Endothelial cell of umbilical vein (primary cell): ENCODE results near the gene SCIN. TPM values are rescaled to one million over a fixed set of nuclear protein-coding genes. Genes with fewer than 3 reads are reported as not detected.

Experiments used
- BruUV-seq: library from RNA; stranded (reverse); fragments of 400-500 nt; replicated peaks from 2 replicates; lab custom pipeline; 2021; lab: Mats Ljungman, UMichigan
- CTCF ChIA-PET: fragments of 300-600, 350-600 bp; sonication (Branson Sonifier 250); formaldehyde crosslinking; loops from one replicate; lab custom pipeline; 2021; ENCODE audit warnings: antibody characterized with exemption, inconsistent platforms; lab: Charles Lee
- POLR2A ChIA-PET: fragments of 300-600, 350-600 bp; sonication (Branson Sonifier 250); formaldehyde crosslinking; loops from one replicate; lab custom pipeline; 2021; ENCODE audit warnings: antibody characterized with exemption, inconsistent platforms; lab: Charles Lee
- DNase-seq: peaks from one replicate; pipeline ENCODE4 v3.0.0-alpha.2; 2011; ENCODE audit warnings: low read depth, low spot score
- FAIRE-seq: peaks from 2 replicates; lab custom pipeline; 2011; peaks lifted over from hg19 to GRCh38; lab: Jason Lieb, UNC
- H2AFZ ChIP-seq: 2 replicates; pipeline ENCODE4 v1.6.0; 2012; ENCODE audit warnings: low read depth, low read length, control low read depth, inconsistent platforms
- H3K27ac ChIP-seq: 2 replicates; pipeline ENCODE4 v1.5.1; 2011; ENCODE audit warnings: low read depth, mild to moderate bottlenecking, control low read depth, low read length, moderate library complexity; ENCODE audit not compliant: insufficient read depth
- H3K27me3 ChIP-seq, 2 experiments: 2 replicates each; pipeline versions ENCODE4 v1.6.0 to v1.6.1; 2011; ENCODE audit warnings: low read length in 2 of 2, mixed read lengths in 1 of 2; ENCODE audit not compliant: control insufficient read depth in 2 of 2, insufficient read depth in 2 of 2
- H3K36me3 ChIP-seq, 2 experiments: 2 replicates in 1 of 2; 3 replicates in 1 of 2; pipeline ENCODE4 v1.5.1; 2011; ENCODE audit warnings: low read length in 2 of 2, mild to moderate bottlenecking in 1 of 2, moderate library complexity in 1 of 2; ENCODE audit not compliant: control insufficient read depth in 2 of 2, insufficient read depth in 2 of 2; ENCODE audit errors: extremely low read depth in 1 of 2
- H3K4me1 ChIP-seq: 3 replicates; pipeline ENCODE4 v1.5.1; 2011; ENCODE audit warnings: mild to moderate bottlenecking, low read length; ENCODE audit not compliant: control insufficient read depth, insufficient read depth; ENCODE audit errors: extremely low read depth
- H3K4me2 ChIP-seq: 2 replicates; pipeline ENCODE4 v1.6.1; 2011; ENCODE audit warnings: low read length, control low read depth, mixed read lengths; ENCODE audit not compliant: insufficient read depth
- H3K4me3 ChIP-seq, 3 experiments: fragments of 200-600 bp in 1 of 3; sonication (generic), shearing (Covaris generic) in 1 of 3; replicated peaks in 1 of 3; 2 replicates each; pipeline ENCODE4 v1.5.1; 2011 to 2016; ENCODE audit warnings: control low read depth in 3 of 3, low read length in 3 of 3, mild to moderate bottlenecking in 2 of 3, inconsistent platforms in 1 of 3, low read depth in 1 of 3, moderate library complexity in 1 of 3; ENCODE audit not compliant: insufficient read depth in 1 of 3
- H3K79me2 ChIP-seq: 2 replicates; pipeline ENCODE4 v1.6.0; 2012; ENCODE audit warnings: low read length, inconsistent platforms; ENCODE audit not compliant: control insufficient read depth, insufficient read depth
- H3K9ac ChIP-seq: replicated peaks from 2 replicates; pipeline ENCODE3; 2011; ENCODE audit warnings: low read length, control low read depth; ENCODE audit not compliant: insufficient read depth; ENCODE audit errors: extremely low read depth
- H3K9me1 ChIP-seq: replicated peaks from 3 replicates; pipeline ENCODE4 v1.6.0; 2011; ENCODE audit warnings: mild to moderate bottlenecking, low read length; ENCODE audit not compliant: control insufficient read depth, insufficient read depth; ENCODE audit errors: extremely low read depth
- H3K9me3 ChIP-seq: replicated peaks from 2 replicates; pipeline ENCODE4 v1.5.1; 2012; ENCODE audit warnings: low read length, inconsistent platforms; ENCODE audit not compliant: control insufficient read depth, insufficient read depth
- H4K20me1 ChIP-seq: replicated peaks from 2 replicates; pipeline ENCODE3; 2011; ENCODE audit warnings: mild to moderate bottlenecking, low read length; ENCODE audit not compliant: control insufficient read depth, insufficient read depth; ENCODE audit errors: extremely low read depth
- EZH2 ChIP-seq: IDR thresholded peaks from 2 replicates; pipeline ENCODE4 v1.6.1; 2012; ENCODE audit warnings: borderline replicate concordance, low read depth, mild to moderate bottlenecking, moderate library complexity, low read length, inconsistent platforms; ENCODE audit not compliant: severe bottlenecking
- FOS ChIP-seq: IDR thresholded peaks from 2 replicates; pipeline ENCODE4 v1.6.1; 2011; ENCODE audit warnings: mild to moderate bottlenecking, low read length, moderate library complexity, borderline replicate concordance; ENCODE audit not compliant: insufficient read depth
- GATA2 ChIP-seq: IDR thresholded peaks from 2 replicates; pipeline ENCODE4 v1.7.0; 2011; ENCODE audit warnings: low read depth, mild to moderate bottlenecking, moderate library complexity, mixed read lengths, low read length; ENCODE audit not compliant: insufficient read length, insufficient read depth
- JUN ChIP-seq: IDR thresholded peaks from 2 replicates; pipeline ENCODE4 v1.6.1; 2011; ENCODE audit warnings: borderline replicate concordance, low read depth; ENCODE audit not compliant: insufficient read length, insufficient read depth
- MYC ChIP-seq: IDR thresholded peaks from one replicate; pipeline ENCODE4 v1.6.1; 2011; ENCODE audit warnings: mild to moderate bottlenecking, low read depth, low read length
- POLR2A ChIP-seq: IDR thresholded peaks from 2 replicates; pipeline ENCODE4 v1.6.1; 2012; ENCODE audit warnings: low read depth, mild to moderate bottlenecking, control low read depth, low read length
- POLR2AphosphoS5 ChIP-seq: IDR thresholded peaks from 2 replicates; pipeline ENCODE4 v1.6.1; 2012; ENCODE audit warnings: low read depth, mild to moderate bottlenecking, control low read depth, low read length, moderate library complexity; ENCODE audit not compliant: insufficient read depth
- dilution Hi-C: fragments of 300-500 bp; cut with MboI; formaldehyde crosslinking; loops from one replicate; pipeline ENCODE4 v1.15.0; 2019; ENCODE audit warnings: low sequenced_read_pairs; ENCODE audit not compliant: extremely low pct_ligation_motif_present
- intact Hi-C: fragments of 100-400 bp; cut with micrococcal nuclease; formaldehyde crosslinking; loops from one replicate; pipeline ENCODE4 v1.10.0; 2022
- polyA plus RNA-seq, 4 experiments: library from polyadenylated mRNA; depleted of rRNA in 3 of 4; stranded (reverse) in 3 of 4; unstranded in 1 of 4; fragments of >200 nt; gene quantifications; 2 replicates each; pipeline versions ENCODE4 v1.2.1 to v1.2.3, GENCODE V29; 2011 to 2012; ENCODE audit warnings: missing spikeins in 1 of 4
- total RNA-seq: library from RNA; stranded (reverse); gene quantifications from 2 replicates; pipeline ENCODE4 v1.2.3, GENCODE V29; 2021
- TF ChIP-seq, protein P1 (sequence below), 2 donors: IDR thresholded peaks; 1 replicate in 1 of 2; 2 replicates in 1 of 2; pipeline ENCODE4 v1.5.1; 2011; ENCODE audit warnings: low read length in 2 of 2, mild to moderate bottlenecking in 2 of 2, moderate library complexity in 2 of 2, control low read depth in 1 of 2, inconsistent platforms in 1 of 2, low read depth in 1 of 2; ENCODE audit not compliant: insufficient read depth in 1 of 2; ENCODE audit errors: extremely low read depth in 1 of 2
- TF ChIP-seq, protein P2 (sequence below): IDR thresholded peaks from 2 replicates; pipeline ENCODE4 v1.6.1; 2011; ENCODE audit not compliant: insufficient read depth, insufficient read length

The SCIN gene
- total and polyA plus RNA-seq, 2 donors (not counting 3 experiments of a cell fraction or from before 2014, with no cell fraction given) = 0.07 to 0.69 TPM

GRCh38 chr7:12567015-12567414 is 3.5 kb upstream of the SCIN start:
- DNase-seq (no peak), FAIRE-seq (no peak)
- no peak overlapping the region for H3K27ac ChIP-seq
- no peak overlapping the region for H3K4me3 ChIP-seq
- ChIA-PET CTCF (interaction anchor here (0.8 to 1.5 kb wide), 5 partner anchors 11 to 109 kb away, joined by 3 to 6 read pairs (median 4); no protein-coding TSS in a partner anchor), POLR2A (no interaction called here)
- no peaks in the 10 kb centered on the region for H4K20me1 ChIP-seq
- no peak overlapping the region for H3K4me2 ChIP-seq
- no peaks in the 10 kb centered on the region for H3K79me2 ChIP-seq
- intact Hi-C loops = no loop called here
- no peak overlapping the region for H3K9ac ChIP-seq
- BruUV-seq = no TSS peak
- no peaks in the 10 kb centered on the region for H3K9me3 ChIP-seq
- peaks cover 9% of the 10 kb centered on the region for H3K4me1 ChIP-seq
- H3K36me3 ChIP-seq = no peaks in the 10 kb centered on the region
- H2AFZ ChIP-seq = no peak overlapping the region
- no peak for TF ChIP-seq EZH2
- TF ChIP-seq JUN = no peak
- TF ChIP-seq, protein P1, sequence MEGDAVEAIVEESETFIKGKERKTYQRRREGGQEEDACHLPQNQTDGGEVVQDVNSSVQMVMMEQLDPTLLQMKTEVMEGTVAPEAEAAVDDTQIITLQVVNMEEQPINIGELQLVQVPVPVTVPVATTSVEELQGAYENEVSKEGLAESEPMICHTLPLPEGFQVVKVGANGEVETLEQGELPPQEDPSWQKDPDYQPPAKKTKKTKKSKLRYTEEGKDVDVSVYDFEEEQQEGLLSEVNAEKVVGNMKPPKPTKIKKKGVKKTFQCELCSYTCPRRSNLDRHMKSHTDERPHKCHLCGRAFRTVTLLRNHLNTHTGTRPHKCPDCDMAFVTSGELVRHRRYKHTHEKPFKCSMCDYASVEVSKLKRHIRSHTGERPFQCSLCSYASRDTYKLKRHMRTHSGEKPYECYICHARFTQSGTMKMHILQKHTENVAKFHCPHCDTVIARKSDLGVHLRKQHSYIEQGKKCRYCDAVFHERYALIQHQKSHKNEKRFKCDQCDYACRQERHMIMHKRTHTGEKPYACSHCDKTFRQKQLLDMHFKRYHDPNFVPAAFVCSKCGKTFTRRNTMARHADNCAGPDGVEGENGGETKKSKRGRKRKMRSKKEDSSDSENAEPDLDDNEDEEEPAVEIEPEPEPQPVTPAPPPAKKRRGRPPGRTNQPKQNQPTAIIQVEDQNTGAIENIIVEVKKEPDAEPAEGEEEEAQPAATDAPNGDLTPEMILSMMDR (IDR thresholded peaks at IDR 0.05; ENCODE audit: extremely low read depth in 1 of 2, insufficient read depth in 1 of 2, low read depth in 1 of 2, low read length in 2 of 2) = no peak
- no peak for TF ChIP-seq MYC
- no peak for TF ChIP-seq POLR2A
- TF ChIP-seq GATA2 = no peak
- TF ChIP-seq, protein P2, sequence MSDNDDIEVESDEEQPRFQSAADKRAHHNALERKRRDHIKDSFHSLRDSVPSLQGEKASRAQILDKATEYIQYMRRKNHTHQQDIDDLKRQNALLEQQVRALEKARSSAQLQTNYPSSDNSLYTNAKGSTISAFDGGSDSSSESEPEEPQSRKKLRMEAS = no peak
- TF ChIP-seq FOS = no peak
- no peak for TF ChIP-seq POLR2AphosphoS5
- dilution Hi-C loops = no loop called here
- H3K9me1 ChIP-seq = no peaks in the 10 kb centered on the region
- H3K27me3 ChIP-seq = peaks cover 23 to 35% of the 10 kb centered on the region in 2 experiments
